ENCODE measurements around the gene CXCL16.

DNA sequence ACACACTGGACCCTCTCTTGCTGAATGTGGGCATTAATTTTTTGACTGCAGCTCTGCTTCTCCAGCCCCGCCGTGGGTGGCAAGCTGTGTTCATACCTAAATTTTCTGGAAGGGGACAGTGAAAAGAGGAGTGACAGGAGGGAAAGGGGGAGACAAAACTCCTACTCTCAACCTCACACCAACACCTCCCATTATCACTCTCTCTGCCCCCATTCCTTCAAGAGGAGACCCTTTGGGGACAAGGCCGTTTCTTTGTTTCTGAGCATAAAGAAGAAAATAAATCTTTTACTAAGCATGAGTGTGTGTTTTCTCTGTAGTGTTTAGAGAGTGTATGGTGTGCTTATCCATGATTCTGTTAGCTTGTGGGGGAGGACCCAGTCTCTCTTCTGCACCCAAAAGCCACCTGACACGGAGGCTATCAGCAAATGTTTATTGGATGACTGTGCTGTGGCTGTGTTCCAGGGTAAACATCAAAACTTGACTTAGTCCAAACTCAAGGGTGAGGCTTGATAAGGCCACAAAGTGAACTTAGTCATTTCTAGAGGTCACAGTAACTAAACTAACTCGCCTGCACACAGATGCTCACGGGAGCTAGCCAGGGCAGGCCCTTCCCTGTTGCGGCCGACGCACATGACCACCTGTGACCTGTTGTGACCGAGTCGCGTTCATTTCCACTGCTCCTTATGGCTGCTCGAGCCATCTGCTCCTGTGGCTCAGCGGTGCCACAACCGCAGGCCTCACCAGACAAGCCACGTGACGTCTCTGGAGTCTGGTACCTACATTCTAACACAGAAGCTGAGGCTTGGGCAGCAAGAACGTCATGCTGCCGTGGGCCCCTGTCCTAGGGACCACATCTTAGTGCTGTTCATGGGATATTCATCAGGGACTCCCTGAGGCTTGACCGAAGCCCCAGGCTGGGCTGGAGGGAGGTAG, 18.3 kb downstream of the CXCL16 start:
- TF ChIP-seq CTCF (IDR thresholded peaks at IDR 0.05) (no peak), POLR2A (IDR thresholded peaks at IDR 0.05) (no peak), POLR2AphosphoS5 (IDR thresholded peaks at IDR 0.05) (no peak)
